ENCODE measurements around the gene RBP3. TPM values are rescaled to one million over a fixed set of nuclear protein-coding genes. Genes with fewer than 3 reads are reported as not detected.

The RBP3 gene
- total and polyA plus RNA-seq, 9 donors: not detected

- H3K4me1 ChIP-seq (ENCODE audit: insufficient read depth): peaks cover 5% of the 10 kb centered on the region
- H3K4me3 ChIP-seq: no peak overlapping the region
- no peaks in the 10 kb centered on the region for H3K9me3 ChIP-seq
- H3K27me3 ChIP-seq: no peaks in the 10 kb centered on the region
- intact Hi-C loops (cut with DNase I): no loop called here
- 98 to 100% (median 98%) methylated on average over 2 of the region's 2 CpGs for WGBS, 3 donors
- TF ChIP-seq EP300 (IDR thresholded peaks at IDR 0.05) (no peak), CTCF (IDR thresholded peaks at IDR 0.05) (no peak), POLR2A (IDR thresholded peaks at IDR 0.05) (no peak)
- DNase-seq: no peak
- no peak overlapping the region for H3K27ac ChIP-seq
- no peaks in the 10 kb centered on the region for H3K36me3 ChIP-seq
Observed at GRCh38 chr10:47400251-47400650, 52.1 kb downstream of the RBP3 start.

GRCh38 chr10:47400786-47401185, 52.6 kb downstream of the RBP3 start:
- TF ChIP-seq EP300 (IDR thresholded peaks at IDR 0.05): no peak
- no peak for TF ChIP-seq CTCF (IDR thresholded peaks at IDR 0.05)
- TF ChIP-seq POLR2A (IDR thresholded peaks at IDR 0.05): no peak
- no peaks in the 10 kb centered on the region for H3K9me3 ChIP-seq
- intact Hi-C loops (cut with DNase I): no loop called here
- WGBS, 3 donors: 91 to 95% (median 95%) methylated on average over 3 of the region's 3 CpGs
- no peaks in the 10 kb centered on the region for H3K36me3 ChIP-seq
- peaks cover 5% of the 10 kb centered on the region for H3K4me1 ChIP-seq (ENCODE audit: insufficient read depth)
- H3K27me3 ChIP-seq: no peaks in the 10 kb centered on the region
- no peak overlapping the region for H3K27ac ChIP-seq
- H3K4me3 ChIP-seq: no peak overlapping the region
- DNase-seq: no peak

GRCh38 chr10:47401210-47401609, 53.0 kb downstream of the RBP3 start:
- no peaks in the 10 kb centered on the region for H3K36me3 ChIP-seq
- H3K9me3 ChIP-seq: no peaks in the 10 kb centered on the region
- H3K27me3 ChIP-seq: no peaks in the 10 kb centered on the region
- 90 to 98% (median 96%) methylated on average over 4 of the region's 4 CpGs for WGBS, 3 donors
- TF ChIP-seq CTCF (IDR thresholded peaks at IDR 0.05): no peak
- no peak for TF ChIP-seq EP300 (IDR thresholded peaks at IDR 0.05)
- TF ChIP-seq POLR2A (IDR thresholded peaks at IDR 0.05): no peak
- intact Hi-C loops (cut with DNase I): no loop called here
- H3K27ac ChIP-seq: no peak overlapping the region
- DNase-seq: no peak
- peaks cover 5% of the 10 kb centered on the region for H3K4me1 ChIP-seq (ENCODE audit: insufficient read depth)
- H3K4me3 ChIP-seq: no peak overlapping the region

- intact Hi-C loops (cut with DNase I): no loop called here
- TF ChIP-seq POLR2A (IDR thresholded peaks at IDR 0.05) (no peak), EP300 (IDR thresholded peaks at IDR 0.05) (no peak), CTCF (IDR thresholded peaks at IDR 0.05) (no peak)
- no peak overlapping the region for H3K27ac ChIP-seq
Observed at GRCh38 chr10:47401874-47402640, 53.9 kb downstream of the RBP3 start.

More at GRCh38 chr10:47401874-47402640, 53.9 kb downstream of the RBP3 start:
- H3K9me3 ChIP-seq: no peaks in the 10 kb centered on the region
- H3K4me1 ChIP-seq (ENCODE audit: insufficient read depth): peaks cover 5% of the 10 kb centered on the region
- no peaks in the 10 kb centered on the region for H3K36me3 ChIP-seq
- no peak for DNase-seq
- no peaks in the 10 kb centered on the region for H3K27me3 ChIP-seq
- WGBS, 3 donors: 87 to 92% (median 91%) methylated on average over 10 of the region's 10 CpGs
- H3K4me3 ChIP-seq: no peak overlapping the region

All from ovary (tissue), 9 donors.